GM23338 (cell line): ENCODE measurements around the gene DNAH10. TPM values are rescaled to one million over a fixed set of nuclear protein-coding genes. Genes with fewer than 3 reads are reported as not detected.

Experiments
- CREB1 ChIP-seq: fragments of 250-450 bp; sonication (Bioruptor Pico); IDR thresholded peaks from 2 replicates; pipeline ENCODE4 v1.5.0; 2020; ENCODE audit warnings: low read depth, mild to moderate bottlenecking, moderate library complexity
- ETS1 ChIP-seq: IDR thresholded peaks from 2 replicates; pipeline ENCODE4 v1.6.1; 2016; ENCODE audit warnings: antibody characterized with exemption
- EZH2 ChIP-seq: fragments of 200-600 bp; sonication (generic); IDR thresholded peaks from one replicate; pipeline ENCODE4 v1.8.0; 2017; ENCODE audit warnings: antibody characterized with exemption, mild to moderate bottlenecking, low read depth; ENCODE audit not compliant: unreplicated experiment
- NANOG ChIP-seq: IDR thresholded peaks from 2 replicates; pipeline ENCODE4 v1.6.1; 2016; ENCODE audit warnings: antibody characterized with exemption, borderline replicate concordance
- REST ChIP-seq: IDR thresholded peaks from one replicate; pipeline ENCODE4 v1.6.1; 2018; ENCODE audit warnings: antibody characterized with exemption; ENCODE audit not compliant: unreplicated experiment
- ZNF114 ChIP-seq: fragments of 250-450 bp; sonication (Bioruptor Pico); IDR thresholded peaks from 2 replicates; pipeline ENCODE4 v1.5.0; 2020; ENCODE audit warnings: mild to moderate bottlenecking, moderate library complexity
- ZNF462 ChIP-seq: fragments of 250-450 bp; sonication (Bioruptor Pico); IDR thresholded peaks from 2 replicates; pipeline ENCODE4 v1.5.0; 2020; ENCODE audit warnings: mild to moderate bottlenecking, moderate library complexity
- polyA plus RNA-seq: library from polyadenylated mRNA; unstranded; fragments of >200 nt; fragmentation: Nextera tagmentation; extraction: Ambion mirVana; gene quantifications from 2 replicates; pipeline ENCODE4 v1.2.1, GENCODE V29; 2016
- total RNA-seq: library from RNA; depleted of rRNA; stranded (reverse); fragments of >200 nt; shearing (Covaris generic); gene quantifications from 2 replicates; pipeline ENCODE4 v1.2.3, GENCODE V29; 2014

Gene DNAH10
- total and polyA plus RNA-seq, 2 experiments from 2014 or later = 0.03 TPM

GRCh38 chr12:123799227-123799626 is 37.1 kb downstream of the DNAH10 start (continued):
- no peak for TF ChIP-seq ZNF462 (CRISPR knock-in tag)
- no peak for TF ChIP-seq NANOG
- no peak for TF ChIP-seq ETS1
- no peak for TF ChIP-seq EZH2
- no peak for TF ChIP-seq REST
- TF ChIP-seq CREB1 (CRISPR knock-in tag) = no peak
- TF ChIP-seq ZNF114 (CRISPR knock-in tag) = no peak
